OCI-LY3 (cell line): ENCODE results near the gene ZRANB1.

Source experiments
- CTCF ChIP-seq: fragments of 200-600, 300-600 bp; sonication (generic); IDR thresholded peaks from 2 replicates; pipeline ENCODE4 v1.5.1; 2014; ENCODE audit warnings: antibody characterized with exemption, low read length, low read depth
- EZH2phosphoT487 ChIP-seq: fragments of 200-600 bp; shearing (Covaris generic); IDR thresholded peaks from 2 replicates; pipeline ENCODE4 v1.6.1; 2018; ENCODE audit warnings: antibody characterized with exemption, mixed run types, low read depth

- TF ChIP-seq CTCF (no peak), EZH2phosphoT487 (no peak)
Observed at GRCh38 chr10:124917428-124918190, 24.3 kb upstream of the ZRANB1 start.
